Mucosa of rectum (tissue), 2 donors: Measurements from ENCODE around the gene CEP95.

ENCODE experiments used
- H3K27ac ChIP-seq, 2 donors: one replicate each; pipeline ENCODE4 v1.7.0; 2013; ENCODE audit warnings: inconsistent platforms in 2 of 2, low read depth in 2 of 2, low read length in 2 of 2
- H3K27me3 ChIP-seq, 2 donors: one replicate each; pipeline ENCODE4 v1.7.0; 2013; ENCODE audit warnings: low read length in 2 of 2; ENCODE audit not compliant: control insufficient read depth in 2 of 2, insufficient read depth in 2 of 2
- H3K36me3 ChIP-seq, 2 donors: one replicate each; pipeline ENCODE4 v1.7.0; 2013; ENCODE audit warnings: low read length in 2 of 2; ENCODE audit not compliant: control insufficient read depth in 2 of 2, insufficient read depth in 2 of 2
- H3K4me1 ChIP-seq, 2 donors: one replicate each; pipeline ENCODE4 v1.7.0; 2013; ENCODE audit warnings: low read length in 2 of 2, mild to moderate bottlenecking in 1 of 2; ENCODE audit not compliant: control insufficient read depth in 2 of 2, insufficient read depth in 2 of 2
- H3K4me3 ChIP-seq, 2 donors: one replicate each; pipeline ENCODE4 v1.7.0; 2013; ENCODE audit warnings: low read length in 2 of 2
- H3K9ac ChIP-seq, 2 donors: one replicate each; pipeline ENCODE4 v1.7.0; 2013; ENCODE audit warnings: low read length in 2 of 2, low read depth in 1 of 2, mild to moderate bottlenecking in 1 of 2
- H3K9me3 ChIP-seq, 2 donors: one replicate each; pipeline ENCODE4 v1.7.0; 2013; ENCODE audit warnings: low read length in 2 of 2; ENCODE audit not compliant: control insufficient read depth in 2 of 2
- donor health status: healthy.
- donor health status: Normal muscosa, but diverticular disease.

Gene CEP95

GRCh38 chr17:64515419-64515818, 8.6 kb downstream of the CEP95 start:
- Histone ChIP-seq H3K9ac (no peak overlapping the region), H3K9me3 (no peaks in the 10 kb centered on the region), H3K4me3 (no peak overlapping the region), H3K27ac (no peak overlapping the region), H3K27me3 (no peaks in the 10 kb centered on the region), H3K4me1 (no peaks in the 10 kb centered on the region), H3K36me3 (peaks cover 53 to 61% of the 10 kb centered on the region in 2 donors)

GRCh38 chr17:64515829-64516228, 9.1 kb downstream of the CEP95 start:
- H3K9me3 ChIP-seq, result no peaks in the 10 kb centered on the region
- no peak overlapping the region for H3K27ac ChIP-seq
- no peaks in the 10 kb centered on the region for H3K27me3 ChIP-seq
- H3K4me1 ChIP-seq, result no peaks in the 10 kb centered on the region
- no peak overlapping the region for H3K4me3 ChIP-seq
- peaks cover 53 to 64% of the 10 kb centered on the region in 2 donors for H3K36me3 ChIP-seq
- no peak overlapping the region for H3K9ac ChIP-seq

GRCh38 chr17:64519601-64520000, 12.8 kb downstream of the CEP95 start:
- H3K27me3 ChIP-seq, result no peaks in the 10 kb centered on the region
- H3K9me3 ChIP-seq, result no peaks in the 10 kb centered on the region
- H3K27ac ChIP-seq, result no peak overlapping the region
- H3K4me1 ChIP-seq, result no peaks in the 10 kb centered on the region
- H3K9ac ChIP-seq, result no peak overlapping the region
- H3K4me3 ChIP-seq, result no peak overlapping the region
- H3K36me3 ChIP-seq, result peaks cover 54 to 80% of the 10 kb centered on the region in 2 donors

GRCh38 chr17:64520359-64520758, 13.6 kb downstream of the CEP95 start:
- Histone ChIP-seq H3K4me3 (no peak overlapping the region), H3K36me3 (peaks cover 54 to 77% of the 10 kb centered on the region in 2 donors), H3K4me1 (no peaks in the 10 kb centered on the region), H3K9ac (no peak overlapping the region), H3K27me3 (no peaks in the 10 kb centered on the region), H3K9me3 (no peaks in the 10 kb centered on the region), H3K27ac (no peak overlapping the region)

GRCh38 chr17:64527914-64528313, 21.1 kb downstream of the CEP95 start:
- no peak overlapping the region for H3K9ac ChIP-seq
- H3K36me3 ChIP-seq, result peaks cover 72 to 85% of the 10 kb centered on the region in 2 donors
- no peaks in the 10 kb centered on the region for H3K4me1 ChIP-seq
- no peaks in the 10 kb centered on the region for H3K9me3 ChIP-seq
- H3K27ac ChIP-seq, result no peak overlapping the region
- H3K27me3 ChIP-seq, result no peaks in the 10 kb centered on the region
- H3K4me3 ChIP-seq, result no peak overlapping the region

GRCh38 chr17:64529221-64529620, 22.4 kb downstream of the CEP95 start:
- H3K27me3 ChIP-seq, result no peaks in the 10 kb centered on the region
- H3K9me3 ChIP-seq, result no peaks in the 10 kb centered on the region
- no peak overlapping the region for H3K4me3 ChIP-seq
- peaks cover 77 to 86% of the 10 kb centered on the region in 2 donors for H3K36me3 ChIP-seq
- H3K4me1 ChIP-seq, result no peaks in the 10 kb centered on the region
- no peak overlapping the region for H3K27ac ChIP-seq
- no peak overlapping the region for H3K9ac ChIP-seq

GRCh38 chr17:64531955-64532371, 25.2 kb downstream of the CEP95 start:
- no peak overlapping the region for H3K9ac ChIP-seq
- peaks cover 0 to 2% of the 10 kb centered on the region in 2 donors for H3K9me3 ChIP-seq
- H3K4me1 ChIP-seq, result no peaks in the 10 kb centered on the region
- peaks cover 78 to 86% of the 10 kb centered on the region in 2 donors for H3K36me3 ChIP-seq
- H3K27me3 ChIP-seq, result no peaks in the 10 kb centered on the region
- H3K4me3 ChIP-seq, result no peak overlapping the region
- H3K27ac ChIP-seq, result no peak overlapping the region

- Histone ChIP-seq H3K9me3 (peaks cover 0 to 2% of the 10 kb centered on the region in 2 donors), H3K27me3 (no peaks in the 10 kb centered on the region), H3K4me3 (no peak overlapping the region), H3K36me3 (peaks cover 79 to 86% of the 10 kb centered on the region in 2 donors), H3K27ac (no peak overlapping the region), H3K4me1 (no peaks in the 10 kb centered on the region), H3K9ac (no peak overlapping the region)
Observed at GRCh38 chr17:64532409-64532808, 25.6 kb downstream of the CEP95 start.

- H3K9ac ChIP-seq, result no peak overlapping the region
- no peaks in the 10 kb centered on the region for H3K4me1 ChIP-seq
- H3K4me3 ChIP-seq, result no peak overlapping the region
- H3K36me3 ChIP-seq, result peaks cover 76 to 83% of the 10 kb centered on the region in 2 donors
- H3K27me3 ChIP-seq, result no peaks in the 10 kb centered on the region
- H3K9me3 ChIP-seq, result peaks cover 0 to 2% of the 10 kb centered on the region in 2 donors
- H3K27ac ChIP-seq, result no peak overlapping the region
Observed at GRCh38 chr17:64533784-64534183, 27.0 kb downstream of the CEP95 start.

GRCh38 chr17:64534187-64534586, 27.4 kb downstream of the CEP95 start:
- H3K9ac ChIP-seq, result no peak overlapping the region
- H3K36me3 ChIP-seq, result peaks cover 72 to 83% of the 10 kb centered on the region in 2 donors
- H3K4me3 ChIP-seq, result no peak overlapping the region
- H3K27me3 ChIP-seq, result no peaks in the 10 kb centered on the region
- H3K27ac ChIP-seq, result no peak overlapping the region
- peaks cover 0 to 2% of the 10 kb centered on the region in 2 donors for H3K9me3 ChIP-seq
- H3K4me1 ChIP-seq, result no peaks in the 10 kb centered on the region

- Histone ChIP-seq H3K4me1 (no peaks in the 10 kb centered on the region), H3K9ac (no peak overlapping the region), H3K27ac (no peak overlapping the region), H3K4me3 (no peak overlapping the region), H3K9me3 (peaks cover 0 to 2% of the 10 kb centered on the region in 2 donors), H3K36me3 (peaks cover 68 to 78% of the 10 kb centered on the region in 2 donors), H3K27me3 (no peaks in the 10 kb centered on the region)
Observed at GRCh38 chr17:64535357-64535756, 28.6 kb downstream of the CEP95 start.
